ENCODE data around the gene PPP1R9B.

GRCh38 chr17:50127697-50128361, 22.6 kb downstream of the PPP1R9B start:
- TF ChIP-seq POLR2A (IDR thresholded peaks at IDR 0.05; ENCODE audit: borderline replicate concordance, extremely low read depth, insufficient read depth, insufficient read length), result no peak
- no peak for TF ChIP-seq CTCF (IDR thresholded peaks at IDR 0.05 in 2 of 3, conservative IDR thresholded peaks at IDR 0.05 in 1 of 3; ENCODE audit: borderline replicate concordance in 1 of 3, insufficient read depth in 1 of 3, low read depth in 2 of 3, low read length in 2 of 3)
- no peak for TF ChIP-seq POLR2AphosphoS5 (IDR thresholded peaks at IDR 0.05; ENCODE audit: low read depth, low read length)
- TF ChIP-seq YY1 (IDR thresholded peaks at IDR 0.05; ENCODE audit: extremely low read depth, insufficient replicate concordance, low read depth, low read length), result no peak

Data from HCT116 (cell line).